ENCODE results near the gene SPTA1. TPM values are rescaled to one million over a fixed set of nuclear protein-coding genes. Genes with fewer than 3 reads are reported as not detected.
A peak's percentile ranks its signal among the peaks of the same experiment; 100 is the strongest.

SPTA1 gene
- polyA plus RNA-seq, 3 donors = 0.19 to 0.28 TPM; not detected in 1

GRCh38 chr1:158564608-158565007 lies 121.9 kb downstream of the SPTA1 start:
- Histone ChIP-seq H2AFZ (ENCODE audit: insufficient read depth, low read depth, low read length, poor library complexity, severe bottlenecking) (peak overlapping the region; percentile 52), H3K79me2 (ENCODE audit: insufficient read depth, low read length) (no peaks in the 10 kb centered on the region), H3K36me3 (replicated peaks in 1 of 2; ENCODE audit: control insufficient read depth in 1 of 2, insufficient read depth in 2 of 2, low read length in 2 of 2) (no peaks in the 10 kb centered on the region), H3K9me3 (replicated peaks in 1 of 2; ENCODE audit: control insufficient read depth in 1 of 2, insufficient read depth in 1 of 2, low read length in 2 of 2) (peaks cover 0 to 7% of the 10 kb centered on the region in 2 donors), H3K9ac (ENCODE audit: insufficient read depth, low read length, poor library complexity, severe bottlenecking) (no peak overlapping the region), H4K20me1 (ENCODE audit: insufficient read depth, low read length) (no peaks in the 10 kb centered on the region), H3K4me1 (ENCODE audit: control insufficient read depth in 1 of 2, insufficient read depth in 2 of 2, low read length in 2 of 2) (peaks cover 13 to 15% of the 10 kb centered on the region in 2 donors), H3K27ac (ENCODE audit: low read depth in 1 of 2, low read length in 2 of 2) (peak overlapping the region; percentile 49 to 79), H3K4me3 (replicated peaks in 1 of 3; ENCODE audit: low read depth in 2 of 3, low read length in 3 of 3) (peak overlapping the region in 1 of 3 experiments; percentile 42), H3K27me3 (ENCODE audit: control insufficient read depth in 2 of 2, insufficient read depth in 2 of 2, low read length in 2 of 2) (no peaks in the 10 kb centered on the region), H3K4me2 (replicated peaks; ENCODE audit: extremely low read depth, low read length, poor library complexity, severe bottlenecking) (peak overlapping the region; percentile 52)
- Mint-ChIP-seq H3K27ac (peak overlapping the region; percentile 46 to 90 (median 77)), H3K9me3 (peaks cover 3 to 12% (median 9%) of the 10 kb centered on the region in 7 donors), H3K4me1 (peaks cover 15% of the 10 kb centered on the region), H3K4me3 (peak overlapping the region in 1 of 2 donors; percentile 39), H3K36me3 (no peaks in the 10 kb centered on the region), H3K27me3 (ENCODE audit: low read depth in 3 of 3) (peaks cover 0 to 2% (median 0%) of the 10 kb centered on the region in 3 donors)
- TF ChIP-seq CTCF (IDR thresholded peaks at IDR 0.05) = no peak
- peak; percentile 41 to 65 (median 49) for DNase-seq
- intact Hi-C loops (cut with micrococcal nuclease) = no loop called here
- 67% methylated on average over 1 of the region's 2 CpGs for WGBS (ENCODE audit: insufficient coverage)

- peak in 2 of 3 donors; percentile 3 to 15 for DNase-seq
These were observed 122.7 kb downstream of the SPTA1 start for GRCh38 chr1:158563853-158564252.

More at GRCh38 chr1:158563853-158564252, 122.7 kb downstream of the SPTA1 start:
- no peaks in the 10 kb centered on the region for H3K36me3 Mint-ChIP-seq
- H3K4me1 Mint-ChIP-seq = peaks cover 15% of the 10 kb centered on the region
- no CpG with 5 or more reads among the region's 2 CpGs for WGBS (ENCODE audit: insufficient coverage)
- Histone ChIP-seq H3K36me3 (replicated peaks in 1 of 2; ENCODE audit: control insufficient read depth in 1 of 2, insufficient read depth in 2 of 2, low read length in 2 of 2) (no peaks in the 10 kb centered on the region), H3K4me1 (ENCODE audit: control insufficient read depth in 1 of 2, insufficient read depth in 2 of 2, low read length in 2 of 2) (peaks cover 13 to 15% of the 10 kb centered on the region in 2 donors), H3K79me2 (ENCODE audit: insufficient read depth, low read length) (no peaks in the 10 kb centered on the region), H3K4me2 (replicated peaks; ENCODE audit: extremely low read depth, low read length, poor library complexity, severe bottlenecking) (peak overlapping the region; percentile 52), H3K4me3 (replicated peaks in 1 of 3; ENCODE audit: low read depth in 2 of 3, low read length in 3 of 3) (peak overlapping the region in 1 of 3 experiments; percentile 42), H3K27me3 (ENCODE audit: control insufficient read depth in 2 of 2, insufficient read depth in 2 of 2, low read length in 2 of 2) (no peaks in the 10 kb centered on the region), H2AFZ (ENCODE audit: insufficient read depth, low read depth, low read length, poor library complexity, severe bottlenecking) (no peak overlapping the region), H3K9me3 (replicated peaks in 1 of 2; ENCODE audit: control insufficient read depth in 1 of 2, insufficient read depth in 1 of 2, low read length in 2 of 2) (peaks cover 0 to 7% of the 10 kb centered on the region in 2 donors), H3K9ac (ENCODE audit: insufficient read depth, low read length, poor library complexity, severe bottlenecking) (no peak overlapping the region), H3K27ac (ENCODE audit: low read depth in 1 of 2, low read length in 2 of 2) (peak overlapping the region in 1 of 2 donors; percentile 79), H4K20me1 (ENCODE audit: insufficient read depth, low read length) (no peaks in the 10 kb centered on the region)
- peak overlapping the region; percentile 46 to 90 (median 77) for H3K27ac Mint-ChIP-seq
- peaks cover 0 to 2% (median 0%) of the 10 kb centered on the region in 3 donors for H3K27me3 Mint-ChIP-seq (ENCODE audit: low read depth in 3 of 3)
- no peak for TF ChIP-seq CTCF (IDR thresholded peaks at IDR 0.05)
- intact Hi-C loops (cut with micrococcal nuclease) = no loop called here
- H3K9me3 Mint-ChIP-seq = peaks cover 3 to 12% (median 9%) of the 10 kb centered on the region in 7 donors
- H3K4me3 Mint-ChIP-seq = no peak overlapping the region

Other genes starting within 250 kb of the SPTA1 start
- not detected for gene OR10K1, start 224.9 kb downstream of the SPTA1 start, polyA plus RNA-seq
- not detected for gene OR10R2, start 214.5 kb downstream of the SPTA1 start, polyA plus RNA-seq
- gene OR6Y1, start 132.3 kb downstream of the SPTA1 start, polyA plus RNA-seq = not detected
- not detected for gene OR6P1, start 116.1 kb downstream of the SPTA1 start, polyA plus RNA-seq
- gene OR10X1, start 106.8 kb downstream of the SPTA1 start, polyA plus RNA-seq = not detected
- gene OR10Z1, start 81.4 kb downstream of the SPTA1 start, polyA plus RNA-seq = not detected
- not detected for gene OR6K2, start 13.9 kb upstream of the SPTA1 start, polyA plus RNA-seq
- gene OR6K3, start 34.0 kb upstream of the SPTA1 start, polyA plus RNA-seq = not detected
- gene OR6K6, start 68.0 kb upstream of the SPTA1 start, polyA plus RNA-seq = not detected
- not detected for gene OR6N1, start 85.5 kb upstream of the SPTA1 start, polyA plus RNA-seq
- not detected for gene OR6N2, start 94.5 kb upstream of the SPTA1 start, polyA plus RNA-seq
- gene MNDA, start 144.6 kb upstream of the SPTA1 start, polyA plus RNA-seq = 1,000 to 10,000 TPM in 2 of 3 donors, 100 to 1,000 TPM in 1; 365 to 1,917 (median 1,418) TPM
- under 1 TPM in 2 of 3 donors, not detected in 1; 0.15 to 0.44 TPM for gene PYHIN1, start 244.8 kb upstream of the SPTA1 start, polyA plus RNA-seq

Measured in CD14-positive monocyte (primary cell).